ENCODE data around the gene DYNC1H1. TPM values are rescaled to one million over a fixed set of nuclear protein-coding genes. Genes with fewer than 3 reads are reported as not detected.

The DYNC1H1 gene
- total and polyA plus RNA-seq, 2 experiments from 2014 or later = 158 to 434 TPM

DNA sequence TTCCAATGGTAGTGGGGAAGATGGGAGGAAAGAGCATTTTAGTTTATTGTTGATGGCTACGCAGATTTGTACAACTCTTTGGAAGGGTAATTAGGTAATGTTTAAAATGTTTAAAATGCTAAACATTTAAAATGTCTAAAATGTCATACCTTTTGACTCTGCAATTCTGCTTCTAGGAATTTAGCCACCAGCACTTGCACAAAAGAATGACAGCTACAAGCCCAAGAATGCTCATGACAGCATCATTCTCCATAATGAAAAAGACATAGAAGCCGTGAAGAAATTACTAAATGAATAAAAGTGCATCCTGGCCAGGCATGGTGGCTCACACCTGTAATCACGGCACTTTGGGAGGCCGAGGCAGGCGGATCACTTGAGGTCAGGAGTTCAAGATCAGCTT lies 19.9 kb upstream of the DYNC1H1 start:
- no peak overlapping the region for H3K27ac ChIP-seq
- H3K36me3 ChIP-seq = no peaks in the 10 kb centered on the region
- no peak overlapping the region for H3K4me3 ChIP-seq
- no peak for DNase-seq (ENCODE audit: low read depth in 1 of 2, low spot score in 1 of 2)
- H3K9me3 ChIP-seq (ENCODE audit: low read depth) = no peaks in the 10 kb centered on the region
- peaks cover 6% of the 10 kb centered on the region for H3K4me1 ChIP-seq (ENCODE audit: low read depth)
- H3K27me3 ChIP-seq = peaks cover 36% of the 10 kb centered on the region
- TF ChIP-seq, protein P1, sequence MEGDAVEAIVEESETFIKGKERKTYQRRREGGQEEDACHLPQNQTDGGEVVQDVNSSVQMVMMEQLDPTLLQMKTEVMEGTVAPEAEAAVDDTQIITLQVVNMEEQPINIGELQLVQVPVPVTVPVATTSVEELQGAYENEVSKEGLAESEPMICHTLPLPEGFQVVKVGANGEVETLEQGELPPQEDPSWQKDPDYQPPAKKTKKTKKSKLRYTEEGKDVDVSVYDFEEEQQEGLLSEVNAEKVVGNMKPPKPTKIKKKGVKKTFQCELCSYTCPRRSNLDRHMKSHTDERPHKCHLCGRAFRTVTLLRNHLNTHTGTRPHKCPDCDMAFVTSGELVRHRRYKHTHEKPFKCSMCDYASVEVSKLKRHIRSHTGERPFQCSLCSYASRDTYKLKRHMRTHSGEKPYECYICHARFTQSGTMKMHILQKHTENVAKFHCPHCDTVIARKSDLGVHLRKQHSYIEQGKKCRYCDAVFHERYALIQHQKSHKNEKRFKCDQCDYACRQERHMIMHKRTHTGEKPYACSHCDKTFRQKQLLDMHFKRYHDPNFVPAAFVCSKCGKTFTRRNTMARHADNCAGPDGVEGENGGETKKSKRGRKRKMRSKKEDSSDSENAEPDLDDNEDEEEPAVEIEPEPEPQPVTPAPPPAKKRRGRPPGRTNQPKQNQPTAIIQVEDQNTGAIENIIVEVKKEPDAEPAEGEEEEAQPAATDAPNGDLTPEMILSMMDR (IDR thresholded peaks at IDR 0.05; ENCODE audit: low read depth, low read length) = no peak

DNA sequence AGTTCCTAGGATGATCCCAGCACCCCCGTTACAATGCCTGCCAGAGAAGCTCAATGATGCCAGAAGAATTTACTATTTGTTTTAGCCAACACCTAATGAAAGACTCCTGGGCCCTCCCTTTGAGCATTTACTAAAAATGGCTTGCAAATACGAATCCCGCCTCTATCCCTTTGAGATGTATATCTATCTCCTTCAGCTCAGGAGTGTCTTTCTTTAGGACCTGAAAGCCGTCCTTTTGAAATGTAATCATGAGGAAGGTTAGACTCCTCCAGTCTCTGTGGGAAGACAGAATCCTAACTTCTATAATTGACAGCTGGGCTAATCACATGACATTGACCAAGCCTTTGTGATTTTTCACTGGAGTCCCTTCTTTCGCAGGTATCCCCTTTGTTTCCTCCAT lies 19.2 kb upstream of the DYNC1H1 start:
- DNase-seq (ENCODE audit: low read depth in 1 of 2, low spot score in 1 of 2) = no peak
- H3K4me3 ChIP-seq = no peak overlapping the region

DNA sequence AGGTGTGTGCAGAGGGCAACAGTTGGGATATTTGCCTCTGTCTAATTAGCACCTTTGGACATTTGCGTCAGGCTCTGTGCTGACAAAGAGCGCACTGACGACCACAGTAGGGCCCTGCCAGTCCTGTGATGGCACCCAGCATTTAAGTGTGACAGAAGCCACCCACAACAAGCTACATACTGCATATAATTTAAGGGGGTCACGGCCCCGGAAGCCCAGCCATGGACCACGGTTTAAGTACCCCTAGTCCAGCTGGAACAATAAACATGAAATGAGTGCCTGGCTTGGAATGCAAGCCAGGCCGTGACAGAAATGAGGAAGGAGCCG lies 16.8 kb upstream of the DYNC1H1 start:
- Histone ChIP-seq H3K27me3 (peaks cover 29% of the 10 kb centered on the region), H3K9me3 (ENCODE audit: low read depth) (no peaks in the 10 kb centered on the region), H3K4me1 (ENCODE audit: low read depth) (peaks cover 6% of the 10 kb centered on the region), H3K36me3 (no peaks in the 10 kb centered on the region), H3K4me3 (peak overlapping the region; percentile 70), H3K27ac (peak overlapping the region; percentile 97)
- no peak for DNase-seq (ENCODE audit: low read depth in 1 of 2, low spot score in 1 of 2)
- TF ChIP-seq, protein P1 (IDR thresholded peaks at IDR 0.05; ENCODE audit: low read depth, low read length) = no peak

More for the DNA sequence above, 19.2 kb upstream of the DYNC1H1 start:
- no peak overlapping the region for H3K27ac ChIP-seq
- H3K9me3 ChIP-seq (ENCODE audit: low read depth) = no peaks in the 10 kb centered on the region
- H3K4me1 ChIP-seq (ENCODE audit: low read depth) = peaks cover 6% of the 10 kb centered on the region
- no peaks in the 10 kb centered on the region for H3K36me3 ChIP-seq
- H3K27me3 ChIP-seq = peaks cover 36% of the 10 kb centered on the region
- TF ChIP-seq, protein P1 (IDR thresholded peaks at IDR 0.05; ENCODE audit: low read depth, low read length) = no peak

DNA sequence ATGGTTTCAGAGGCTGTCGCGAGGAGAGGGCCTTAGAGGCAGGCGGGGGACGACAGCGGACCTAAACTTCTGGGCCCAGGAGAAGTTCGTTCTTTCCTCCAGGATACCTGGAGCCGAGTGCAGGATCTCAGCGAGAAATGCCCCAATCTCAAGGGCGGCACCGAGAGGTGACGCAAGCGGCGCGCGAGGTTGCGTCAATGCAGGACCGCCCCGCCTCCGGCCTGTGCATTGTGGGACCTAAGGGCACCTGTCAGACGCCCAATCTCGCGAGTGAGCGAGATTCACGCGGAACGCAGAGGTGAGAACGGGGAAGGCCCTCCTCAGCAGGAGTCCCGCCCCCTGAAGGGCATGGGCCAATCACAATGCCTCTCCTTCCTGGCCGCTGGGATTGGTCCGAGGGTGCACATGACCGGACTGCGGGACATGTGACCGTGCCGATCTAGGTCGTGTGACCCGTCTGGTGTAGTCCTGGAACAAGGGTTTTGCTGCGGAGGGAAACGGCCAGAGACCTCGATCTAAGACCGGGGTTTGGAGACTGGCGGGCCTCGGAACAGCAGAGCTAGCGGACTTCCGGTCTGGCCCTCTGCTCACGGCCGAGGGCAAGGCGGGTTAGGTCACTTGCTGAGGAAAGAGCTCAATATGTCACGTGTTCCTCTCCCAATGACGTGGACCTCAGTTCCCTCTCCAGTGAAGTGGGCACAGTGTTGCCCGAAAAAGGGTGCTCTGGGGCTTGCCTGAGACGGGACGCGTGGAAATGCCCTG lies 16.3 kb upstream of the DYNC1H1 start:
- Histone ChIP-seq H3K4me3 (peak overlapping the region; percentile 70), H3K27ac (peak overlapping the region; percentile 97), H3K9me3 (ENCODE audit: low read depth) (no peaks in the 10 kb centered on the region), H3K36me3 (no peaks in the 10 kb centered on the region), H3K4me1 (ENCODE audit: low read depth) (peaks cover 6% of the 10 kb centered on the region), H3K27me3 (peaks cover 26% of the 10 kb centered on the region)
- TF ChIP-seq, protein P1 (IDR thresholded peaks at IDR 0.05; ENCODE audit: low read depth, low read length) = no peak
- DNase-seq (ENCODE audit: low read depth in 1 of 2, low spot score in 1 of 2) = peak; percentile 100

DNA sequence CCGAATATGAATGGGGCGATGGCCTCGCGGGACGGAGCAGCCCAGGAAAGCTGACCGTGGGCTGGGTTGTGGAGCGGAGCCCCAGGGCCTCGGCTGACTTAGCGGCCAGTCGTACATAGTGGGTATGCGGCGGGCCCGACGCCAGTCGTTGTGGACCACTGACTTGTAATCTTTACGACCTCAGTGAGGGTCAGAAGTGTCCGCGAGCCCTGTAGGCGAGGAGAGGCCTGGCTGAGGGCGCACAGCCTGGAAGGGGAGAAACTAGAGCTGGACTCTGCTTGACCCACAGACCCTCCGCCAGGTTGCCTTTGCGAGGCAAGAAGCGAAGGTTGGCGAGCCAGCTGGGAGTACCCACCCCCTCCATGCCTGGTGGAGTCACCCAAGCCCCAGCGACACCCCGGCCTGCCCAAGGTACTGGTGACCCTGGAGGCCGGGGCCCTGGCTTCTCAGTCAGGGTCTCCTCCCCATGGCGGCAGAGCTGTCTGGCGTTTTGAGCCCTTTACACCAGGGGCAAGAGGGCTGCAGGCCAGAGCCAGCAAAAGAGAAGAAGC lies 15.6 kb upstream of the DYNC1H1 start:
- peak overlapping the region; percentile 61 for H3K4me3 ChIP-seq
- H3K36me3 ChIP-seq = no peaks in the 10 kb centered on the region
- peaks cover 20% of the 10 kb centered on the region for H3K27me3 ChIP-seq
- no peaks in the 10 kb centered on the region for H3K9me3 ChIP-seq (ENCODE audit: low read depth)
- peaks cover 6% of the 10 kb centered on the region for H3K4me1 ChIP-seq (ENCODE audit: low read depth)
- TF ChIP-seq, protein P1 (IDR thresholded peaks at IDR 0.05; ENCODE audit: low read depth, low read length) = no peak
- H3K27ac ChIP-seq = peak overlapping the region; percentile 92
- DNase-seq (ENCODE audit: low read depth in 1 of 2, low spot score in 1 of 2) = no peak
